ENCODE data around the gene ZSWIM3. TPM values are rescaled to one million over a fixed set of nuclear protein-coding genes. Genes with fewer than 3 reads are reported as not detected.

ZSWIM3 gene
- total and polyA plus RNA-seq, 11 donors = 1.3 to 3.1 (median 2.1) TPM

- DNase-seq (no peak), ATAC-seq (no peak)
- no peaks in the 10 kb centered on the region for H3K9me3 ChIP-seq
- H3K27ac ChIP-seq = no peak overlapping the region
- TF ChIP-seq CTCF (IDR thresholded peaks at IDR 0.05) (no peak), POLR2A (IDR thresholded peaks at IDR 0.05) (no peak)
- H3K27me3 ChIP-seq = peaks cover 0 to 5% (median 0%) of the 10 kb centered on the region in 9 donors
- intact Hi-C loops (cut with DNase I) = no loop called here
- H3K4me3 ChIP-seq = no peak overlapping the region
- H3K36me3 ChIP-seq = peaks cover 0 to 61% (median 33%) of the 10 kb centered on the region in 9 donors
- peaks cover 0 to 28% (median 13%) of the 10 kb centered on the region in 12 donors for H3K4me1 ChIP-seq
- WGBS, 4 donors = 94 to 96% (median 95%) methylated on average over 15 to 17 of the region's 17 CpGs
Measured at GRCh38 chr20:45907219-45907948, 50.0 kb downstream of the ZSWIM3 start.

- ATAC-seq (no peak), DNase-seq (no peak)
- intact Hi-C loops (cut with DNase I) = no loop called here
- TF ChIP-seq POLR2A (IDR thresholded peaks at IDR 0.05) (no peak), CTCF (IDR thresholded peaks at IDR 0.05) (no peak)
- Histone ChIP-seq H3K27ac (no peak overlapping the region), H3K27me3 (peaks cover 0 to 5% (median 0%) of the 10 kb centered on the region in 9 donors), H3K9me3 (no peaks in the 10 kb centered on the region), H3K36me3 (peaks cover 0 to 56% (median 30%) of the 10 kb centered on the region in 9 donors), H3K4me3 (peak overlapping the region in 1 of 12 donors; percentile 4), H3K4me1 (peaks cover 0 to 35% (median 18%) of the 10 kb centered on the region in 12 donors)
- 93 to 99% (median 95%) methylated on average over 2 of the region's 2 CpGs for WGBS, 4 donors
Measured at GRCh38 chr20:45908084-45908483, 50.7 kb downstream of the ZSWIM3 start.

- TF ChIP-seq POLR2A (IDR thresholded peaks at IDR 0.05) (no peak), CTCF (IDR thresholded peaks at IDR 0.05) (no peak)
- Histone ChIP-seq H3K4me3 (peak overlapping the region in 1 of 12 donors; percentile 58), H3K27ac (peak overlapping the region in 1 of 12 donors; percentile 42), H3K27me3 (peaks cover 0 to 5% (median 0%) of the 10 kb centered on the region in 9 donors), H3K4me1 (peaks cover 0 to 48% (median 18%) of the 10 kb centered on the region in 12 donors), H3K36me3 (peaks cover 0 to 44% (median 17%) of the 10 kb centered on the region in 9 donors), H3K9me3 (no peaks in the 10 kb centered on the region)
- 84 to 93% (median 91%) methylated on average over 11 to 12 of the region's 12 CpGs for WGBS, 4 donors
- intact Hi-C loops (cut with DNase I) = no loop called here
- no peak for DNase-seq
- no peak for ATAC-seq
Measured at GRCh38 chr20:45909336-45909808, 52.0 kb downstream of the ZSWIM3 start.
